Measurements from ENCODE around the gene CCNDBP1. TPM values are rescaled to one million over a fixed set of nuclear protein-coding genes. Genes with fewer than 3 reads are reported as not detected.
"Not testable (repeated sequence)": the region's sequence is repeated elsewhere in the genome, so short reads cannot be mapped to it uniquely, and the experiment has no call there.

Gene CCNDBP1
- total RNA-seq, 1 experiment from 2014 or later, result 30.6 TPM

GRCh38 chr15:43219929-43220928, 35.0 kb downstream of the CCNDBP1 start:
- Histone ChIP-seq H3K9me3 (replicated peaks) (no peaks in the 10 kb centered on the region), H3K27me3 (peaks cover 6% of the 10 kb centered on the region; the same call in 1 of the 2 replicates), H3K4me1 (no peaks in the 10 kb centered on the region), H3K27ac (no peak overlapping the region), H3K4me3 (no peak overlapping the region), H3K36me3 (no peaks in the 10 kb centered on the region)
- DNase-seq, result no peak

GRCh38 chr15:43220991-43221403, 35.8 kb downstream of the CCNDBP1 start, which contains the start of gene EPB42:
Gene EPB42, minus strand, starts transcription at chr15:43221018. Its CDS starts 193 bp downstream, at chr15:43220825.
- H3K27ac ChIP-seq, result no peak within 1 kb of the TSS
- no peaks in the 10 kb centered on the region for H3K9me3 ChIP-seq (replicated peaks)
- no peak for DNase-seq
- peaks cover 6% of the 10 kb centered on the region; the same call in 1 of the 2 replicates for H3K27me3 ChIP-seq
- no peaks in the 10 kb centered on the region for H3K36me3 ChIP-seq
- no peak within 1 kb of the TSS for H3K4me3 ChIP-seq
- H3K4me1 ChIP-seq, result no peaks in the 10 kb centered on the region

GRCh38 chr15:43221422-43221821, 36.2 kb downstream of the CCNDBP1 start:
- no peak for DNase-seq
- no peak overlapping the region for H3K27ac ChIP-seq
- H3K36me3 ChIP-seq, result no peaks in the 10 kb centered on the region
- H3K9me3 ChIP-seq (replicated peaks), result no peaks in the 10 kb centered on the region
- H3K4me3 ChIP-seq, result no peak overlapping the region
- H3K4me1 ChIP-seq, result no peaks in the 10 kb centered on the region
- H3K27me3 ChIP-seq, result peaks cover 6% of the 10 kb centered on the region; the same call in 1 of the 2 replicates

GRCh38 chr15:43225201-43225949, 40.2 kb downstream of the CCNDBP1 start:
- Histone ChIP-seq H3K4me1 (no peaks in the 10 kb centered on the region), H3K36me3 (no peaks in the 10 kb centered on the region), H3K9me3 (replicated peaks) (no peaks in the 10 kb centered on the region), H3K4me3 (no peak overlapping the region), H3K27me3 (peaks cover 6% of the 10 kb centered on the region; the same call in 1 of the 2 replicates), H3K27ac (no peak overlapping the region)
- DNase-seq, result peak; percentile 29 to 63

- not testable (repeated sequence) for H3K36me3 ChIP-seq; H3K27ac ChIP-seq; H3K4me1 ChIP-seq; H3K9me3 ChIP-seq (replicated peaks); DNase-seq; H3K4me3 ChIP-seq; H3K27me3 ChIP-seq
These were observed 40.7 kb downstream of the CCNDBP1 start for GRCh38 chr15:43225950-43226255.

GRCh38 chr15:43226436-43227305, 41.5 kb downstream of the CCNDBP1 start:
- peaks cover 6% of the 10 kb centered on the region; the same call in 1 of the 2 replicates for H3K27me3 ChIP-seq

GRCh38 chr15:43229977-43230376, 44.8 kb downstream of the CCNDBP1 start:
- Histone ChIP-seq H3K27ac (no peak overlapping the region), H3K36me3 (no peaks in the 10 kb centered on the region), H3K27me3 (no peaks in the 10 kb centered on the region), H3K9me3 (replicated peaks) (no peaks in the 10 kb centered on the region), H3K4me1 (no peaks in the 10 kb centered on the region), H3K4me3 (no peak overlapping the region)
- no peak for DNase-seq

More at GRCh38 chr15:43226436-43227305, 41.5 kb downstream of the CCNDBP1 start:
- Histone ChIP-seq H3K4me3 (no peak overlapping the region), H3K36me3 (no peaks in the 10 kb centered on the region), H3K27ac (no peak overlapping the region), H3K9me3 (replicated peaks) (no peaks in the 10 kb centered on the region), H3K4me1 (no peaks in the 10 kb centered on the region)
- no peak for DNase-seq

- no peaks in the 10 kb centered on the region for H3K4me1 ChIP-seq
- DNase-seq, result no peak
- H3K27me3 ChIP-seq, result no peaks in the 10 kb centered on the region
- H3K36me3 ChIP-seq, result no peaks in the 10 kb centered on the region
- no peak overlapping the region for H3K4me3 ChIP-seq
- no peak overlapping the region for H3K27ac ChIP-seq
- H3K9me3 ChIP-seq (replicated peaks), result no peaks in the 10 kb centered on the region
These were observed 45.5 kb downstream of the CCNDBP1 start for GRCh38 chr15:43230640-43231115.

- DNase-seq, result no peak
- Histone ChIP-seq H3K27me3 (no peaks in the 10 kb centered on the region), H3K4me1 (no peaks in the 10 kb centered on the region), H3K36me3 (no peaks in the 10 kb centered on the region), H3K9me3 (replicated peaks) (no peaks in the 10 kb centered on the region), H3K27ac (no peak overlapping the region), H3K4me3 (no peak overlapping the region)
These were observed 47.2 kb downstream of the CCNDBP1 start for GRCh38 chr15:43232289-43232874.

- H3K36me3 ChIP-seq, result no peaks in the 10 kb centered on the region
- DNase-seq, result no peak
- H3K27me3 ChIP-seq, result no peaks in the 10 kb centered on the region
- H3K9me3 ChIP-seq (replicated peaks), result no peaks in the 10 kb centered on the region
- H3K4me1 ChIP-seq, result no peaks in the 10 kb centered on the region
- no peak overlapping the region for H3K27ac ChIP-seq
- no peak overlapping the region for H3K4me3 ChIP-seq
These were observed 50.3 kb downstream of the CCNDBP1 start for GRCh38 chr15:43235536-43235935.

GRCh38 chr15:43237842-43238470, 52.8 kb downstream of the CCNDBP1 start:
- Histone ChIP-seq H3K36me3 (no peaks in the 10 kb centered on the region), H3K4me3 (no peak overlapping the region), H3K27ac (no peak overlapping the region), H3K9me3 (replicated peaks) (no peaks in the 10 kb centered on the region), H3K4me1 (no peaks in the 10 kb centered on the region), H3K27me3 (no peaks in the 10 kb centered on the region)
- peak in 1 of 2 experiments; percentile 17 for DNase-seq

- H3K4me1 ChIP-seq, result no peaks in the 10 kb centered on the region
- no peaks in the 10 kb centered on the region for H3K27me3 ChIP-seq
- H3K9me3 ChIP-seq (replicated peaks), result no peaks in the 10 kb centered on the region
- H3K4me3 ChIP-seq, result no peak overlapping the region
- DNase-seq, result no peak
- H3K36me3 ChIP-seq, result no peaks in the 10 kb centered on the region
- no peak overlapping the region for H3K27ac ChIP-seq
These were observed 53.5 kb downstream of the CCNDBP1 start for GRCh38 chr15:43238671-43239131.

GRCh38 chr15:43239732-43240491, 54.7 kb downstream of the CCNDBP1 start:
- no peaks in the 10 kb centered on the region for H3K4me1 ChIP-seq
- peaks cover 6% of the 10 kb centered on the region; the same call in 1 of the 2 replicates for H3K27me3 ChIP-seq
- DNase-seq, result no peak
- no peaks in the 10 kb centered on the region for H3K36me3 ChIP-seq
- H3K9me3 ChIP-seq (replicated peaks), result no peaks in the 10 kb centered on the region
- no peak overlapping the region for H3K4me3 ChIP-seq
- H3K27ac ChIP-seq, result no peak overlapping the region

All from SJCRH30 (cell line).